ENCODE data around the gene RNF151. TPM values are rescaled to one million over a fixed set of nuclear protein-coding genes. Genes with fewer than 3 reads are reported as not detected.

RNF151 gene
- total and polyA plus RNA-seq, 2 of the 13 experiments (the other 11 are each of a cell fraction or from before 2014, with no cell fraction given): not detected

GRCh38 chr16:1942810-1943726 is 23.6 kb upstream of the RNF151 start, which contains the start of gene MSRB1 (continued):
- TF ChIP-seq DDIT3 (CRISPR knock-in tag; IDR thresholded peaks at IDR 0.05) (no peak), TERF1 (CRISPR knock-in tag; IDR thresholded peaks at IDR 0.05) (no peak), ASH2L (IDR thresholded peaks at IDR 0.05; ENCODE audit: insufficient read length, low read depth, low read length) (peak; percentile 69), EHMT2 (IDR thresholded peaks at IDR 0.05; ENCODE audit: borderline replicate concordance, low read depth, low read length) (no peak), RBFOX2 (IDR thresholded peaks at IDR 0.05; ENCODE audit: low read depth, low read length) (peak; percentile 96), KLF15 (CRISPR knock-in tag; IDR thresholded peaks at IDR 0.05; ENCODE audit: borderline replicate concordance) (peak; percentile 63; the same call in 1 of the 2 replicates), THYN1 (CRISPR knock-in tag; IDR thresholded peaks at IDR 0.05; ENCODE audit: borderline replicate concordance, low read depth) (no peak), ZNF772 (CRISPR knock-in tag; IDR thresholded peaks at IDR 0.05) (0 out of 2 replicates have a peak, but pooled peaks have one; percentile 4), ATF4 (CRISPR knock-in tag; IDR thresholded peaks at IDR 0.05) (no peak), PRDM10 (CRISPR knock-in tag; IDR thresholded peaks at IDR 0.05; ENCODE audit: low read depth) (0 out of 2 replicates have a peak, but pooled peaks have one; percentile 43), ZNF576 (CRISPR knock-in tag; IDR thresholded peaks at IDR 0.05) (0 out of 2 replicates have a peak, but pooled peaks have one; percentile 46), ZNF546 (CRISPR knock-in tag; conservative IDR thresholded peaks at IDR 0.05) (0 out of 2 replicates have a peak, but pooled peaks have one; percentile 44), TAF1 (CRISPR knock-in tag; IDR thresholded peaks at IDR 0.05) (peak; percentile 96), ZNF792 (CRISPR knock-in tag; IDR thresholded peaks at IDR 0.05) (peak; percentile 61), SMAD9 (CRISPR knock-in tag; IDR thresholded peaks at IDR 0.05) (no peak), ZNF768 (CRISPR knock-in tag; IDR thresholded peaks at IDR 0.05) (no peak), SPEN (CRISPR knock-in tag; IDR thresholded peaks at IDR 0.05; ENCODE audit: low read depth) (peak; percentile 48; the same call in 1 of the 2 replicates), ZFP36L1 (CRISPR knock-in tag; IDR thresholded peaks at IDR 0.05) (peak; percentile 64; the same call in 1 of the 2 replicates), ISL2 (CRISPR knock-in tag; IDR thresholded peaks at IDR 0.05) (peak; percentile 59; the same call in 1 of the 2 replicates), POLR2A (IDR thresholded peaks at IDR 0.05; ENCODE audit: insufficient read depth in 1 of 2, low read depth in 2 of 2, low read length in 2 of 2) (peak; percentile 95), ZSCAN29 (CRISPR knock-in tag; conservative IDR thresholded peaks at IDR 0.05) (0 out of 2 replicates have a peak, but pooled peaks have one; percentile 55)

All from HepG2 (cell line).